ENCODE results near the gene CRABP2.

DNA sequence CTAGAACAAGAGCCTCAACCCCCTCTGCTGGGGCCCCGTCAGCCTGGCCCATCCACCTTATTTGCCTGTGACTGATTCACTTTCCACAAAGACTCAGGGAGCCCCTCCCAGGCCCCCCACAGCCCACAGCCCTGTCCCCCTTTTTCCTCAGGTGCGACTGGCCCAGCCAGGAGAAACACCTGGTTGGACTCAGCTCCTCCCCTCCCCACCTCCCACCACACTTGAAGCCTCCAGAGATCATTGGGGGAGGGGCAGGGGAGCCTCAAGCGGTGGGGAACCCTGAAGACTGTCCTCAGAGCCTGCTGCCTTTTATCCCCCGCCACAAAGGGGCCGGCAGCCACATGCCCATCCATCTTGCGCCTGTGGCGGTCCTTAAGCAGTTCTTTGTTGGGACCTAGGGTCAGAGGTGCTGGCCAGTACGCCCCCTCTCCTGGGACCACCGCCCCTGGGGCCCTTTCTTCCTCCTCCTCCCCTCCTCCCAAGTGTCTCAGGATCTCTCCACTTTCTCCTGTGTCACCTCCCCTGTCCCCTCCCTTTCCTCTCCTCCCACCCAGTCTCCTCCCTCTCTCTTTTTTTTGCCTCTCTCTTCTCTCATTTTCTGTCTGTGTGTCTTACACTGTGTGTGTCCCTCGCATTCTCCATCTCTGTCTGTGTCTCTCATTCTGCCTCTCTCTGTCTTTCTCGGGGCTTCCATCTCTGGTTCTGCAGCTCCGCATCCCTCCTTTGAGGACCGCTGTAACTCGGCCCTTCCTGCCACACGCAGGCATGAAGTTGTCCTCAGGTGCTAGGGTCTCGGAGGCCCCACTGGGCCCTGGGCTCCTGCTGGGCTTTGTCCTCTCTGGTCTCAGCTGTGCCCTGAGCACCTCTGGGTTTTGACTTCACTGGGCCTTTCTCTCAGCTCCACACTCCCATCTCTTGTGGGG is 12.2 kb downstream of the CRABP2 start:
- TF ChIP-seq CTCF (IDR thresholded peaks at IDR 0.05 in 8 of 11, conservative IDR thresholded peaks at IDR 0.05 in 3 of 11): no peak
- no peak for TF ChIP-seq POLR2AphosphoS5 (IDR thresholded peaks at IDR 0.05)
- TF ChIP-seq POLR2A (IDR thresholded peaks at IDR 0.05): no peak
